ENCODE data around the gene SPCS1.

DNA sequence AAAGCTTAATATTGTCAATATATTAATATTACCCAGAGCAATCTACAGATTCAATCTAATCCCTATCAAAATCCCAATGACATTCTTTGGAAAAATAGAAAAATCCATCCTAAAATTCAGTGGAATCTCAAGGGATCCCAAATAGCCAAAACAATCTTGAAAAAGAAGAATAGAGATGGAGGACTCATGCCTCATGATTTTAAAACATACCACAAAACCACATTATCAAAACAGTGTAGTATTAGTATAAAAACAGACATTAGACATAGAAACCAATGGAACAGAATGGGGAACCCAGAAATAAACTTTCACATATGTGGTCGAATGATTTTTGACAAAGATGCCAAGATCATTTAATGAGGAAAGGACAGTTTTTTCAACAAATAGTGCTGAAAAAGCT, 50.2 kb downstream of the SPCS1 start:
- TF ChIP-seq CTCF (IDR thresholded peaks at IDR 0.05; ENCODE audit: low read depth, low read length) (no peak), EZH2phosphoT487 (IDR thresholded peaks at IDR 0.05; ENCODE audit: low read depth) (no peak)

Data from OCI-LY3 (cell line).